GM19043 (cell line): ENCODE results near the gene DAB2IP.
"Not testable (repeated sequence)": the region's sequence is repeated elsewhere in the genome, so short reads cannot be mapped to it uniquely, and the experiment has no call there.

Experiments used
- ATAC-seq: cut with Tn5 transposase; IDR thresholded peaks from one replicate; pipeline ENCODE4 v1.9.1; 2021; ENCODE audit warnings: low read depth; ENCODE audit not compliant: unreplicated experiment

Gene DAB2IP

GRCh38 chr9:121623430-121623829, 28.0 kb upstream of the DAB2IP start:
- ATAC-seq = not testable (repeated sequence)

GRCh38 chr9:121625590-121625989, 25.8 kb upstream of the DAB2IP start:
- no peak for ATAC-seq

GRCh38 chr9:121626012-121626411, 25.4 kb upstream of the DAB2IP start:
- ATAC-seq = no peak

GRCh38 chr9:121627427-121627826, 24.0 kb upstream of the DAB2IP start:
- ATAC-seq = no peak

GRCh38 chr9:121628401-121628800, 23.0 kb upstream of the DAB2IP start:
- ATAC-seq = no peak

- ATAC-seq = no peak
Measured at GRCh38 chr9:121631115-121631514, 20.3 kb upstream of the DAB2IP start.

GRCh38 chr9:121631978-121632418, 19.4 kb upstream of the DAB2IP start:
- ATAC-seq = no peak

- no peak for ATAC-seq
Measured at GRCh38 chr9:121633119-121633714, 18.2 kb upstream of the DAB2IP start.

GRCh38 chr9:121633736-121634135, 17.7 kb upstream of the DAB2IP start:
- no peak for ATAC-seq

- no peak for ATAC-seq
Measured at GRCh38 chr9:121634329-121635261, 16.8 kb upstream of the DAB2IP start.

- ATAC-seq = no peak
Measured at GRCh38 chr9:121635300-121635876, 16.0 kb upstream of the DAB2IP start.

- no peak for ATAC-seq
Measured at GRCh38 chr9:121636341-121636865, 15.0 kb upstream of the DAB2IP start.

GRCh38 chr9:121636978-121637712, 14.3 kb upstream of the DAB2IP start:
- ATAC-seq = no peak

GRCh38 chr9:121637713-121638220, 13.7 kb upstream of the DAB2IP start:
- no peak for ATAC-seq

- no peak for ATAC-seq
Measured at GRCh38 chr9:121638399-121638798, 13.0 kb upstream of the DAB2IP start.

- no peak for ATAC-seq
Measured at GRCh38 chr9:121638901-121639592, 12.4 kb upstream of the DAB2IP start.

GRCh38 chr9:121639619-121640018, 11.8 kb upstream of the DAB2IP start:
- no peak for ATAC-seq

GRCh38 chr9:121640076-121640475, 11.4 kb upstream of the DAB2IP start:
- ATAC-seq = no peak

GRCh38 chr9:121640491-121641223, 10.8 kb upstream of the DAB2IP start:
- ATAC-seq = no peak
